DOHH2 (cell line): ENCODE results near the gene SLC1A2.

Experiments used
- H3F3A ChIP-seq: fragments of 200-600 bp; sonication (generic), shearing (Covaris generic); 2 replicates; pipeline ENCODE4 v1.6.0; 2016; ENCODE audit warnings: antibody characterized with exemption, mild to moderate bottlenecking; ENCODE audit not compliant: control insufficient read depth, insufficient read depth
- H3K27ac ChIP-seq: fragments of 200-600 bp; sonication (generic); 2 replicates; pipeline ENCODE4 v1.5.1; 2014; ENCODE audit warnings: low read depth, mild to moderate bottlenecking, low read length, moderate library complexity
- H3K27me3 ChIP-seq: fragments of 200-600 bp; sonication (generic); 2 replicates; pipeline ENCODE4 v1.6.1; 2014; ENCODE audit warnings: mild to moderate bottlenecking, low read length, mixed read lengths; ENCODE audit not compliant: control insufficient read depth
- H3K36me3 ChIP-seq: fragments of 200-600 bp; sonication (generic); 2 replicates; pipeline ENCODE4 v1.6.1; 2014; ENCODE audit warnings: mild to moderate bottlenecking, low read length, moderate library complexity, mixed read lengths; ENCODE audit not compliant: control insufficient read depth
- H3K4me1 ChIP-seq: fragments of 200-600 bp; sonication (generic); 2 replicates; pipeline ENCODE4 v1.6.1; 2014; ENCODE audit warnings: mild to moderate bottlenecking, low read length, mixed read lengths; ENCODE audit not compliant: control insufficient read depth
- H3K4me2 ChIP-seq: fragments of 200-600 bp; sonication (generic); 2 replicates; pipeline ENCODE4 v1.6.0; 2014; ENCODE audit warnings: mild to moderate bottlenecking, low read length, moderate library complexity
- H3K4me3 ChIP-seq: fragments of 200-600 bp; sonication (generic); 2 replicates; pipeline ENCODE4 v1.5.1; 2014; ENCODE audit warnings: mild to moderate bottlenecking, low read length, mixed read lengths
- H3K79me2 ChIP-seq: fragments of 200-600 bp; sonication (generic); 2 replicates; pipeline ENCODE4 v1.6.1; 2014; ENCODE audit warnings: mild to moderate bottlenecking, low read length, mixed read lengths; ENCODE audit not compliant: control insufficient read depth
- H3K9me2 ChIP-seq: fragments of 200-600 bp; sonication (generic); replicated peaks from 2 replicates; pipeline ENCODE4 v1.6.1; 2014; ENCODE audit warnings: mild to moderate bottlenecking, low read length, mixed read lengths; ENCODE audit not compliant: control insufficient read depth
- H3K9me3 ChIP-seq: fragments of 200-600 bp; sonication (generic); 2 replicates; pipeline ENCODE4 v1.6.1; 2014; ENCODE audit warnings: antibody characterized with exemption, low read length, mixed read lengths; ENCODE audit not compliant: control insufficient read depth, insufficient read depth
- H4K20me1 ChIP-seq: fragments of 200-600 bp; sonication (generic); 2 replicates; pipeline ENCODE4 v1.6.0; 2014; ENCODE audit warnings: low read depth, mild to moderate bottlenecking, antibody characterized with exemption, low read length, moderate library complexity; ENCODE audit not compliant: control insufficient read depth, insufficient read depth
- CTCF ChIP-seq: fragments of 200-600 bp; sonication (generic); IDR thresholded peaks from one replicate; pipeline ENCODE4 v1.5.1; 2014; ENCODE audit warnings: antibody characterized with exemption, mild to moderate bottlenecking, low read depth, low read length; ENCODE audit not compliant: poor library complexity, severe bottlenecking
- EZH2phosphoT487 ChIP-seq: fragments of 200-600 bp; sonication (generic); IDR thresholded peaks from 2 replicates; pipeline ENCODE4 v1.6.1; 2017; ENCODE audit warnings: borderline replicate concordance, mild to moderate bottlenecking, antibody characterized with exemption, low read length, moderate library complexity, mixed read lengths

The SLC1A2 gene

GRCh38 chr11:35337914-35338305, 81.4 kb downstream of the SLC1A2 start:
- TF ChIP-seq CTCF (no peak), EZH2phosphoT487 (no peak)
- H4K20me1 ChIP-seq = no peaks in the 10 kb centered on the region
- H3K4me2 ChIP-seq = no peak overlapping the region
- H3K79me2 ChIP-seq = no peaks in the 10 kb centered on the region
- peaks cover 18% of the 10 kb centered on the region for H3K27me3 ChIP-seq
- H3K4me3 ChIP-seq = no peak overlapping the region
- no peaks in the 10 kb centered on the region for H3K36me3 ChIP-seq
- peaks cover 5% of the 10 kb centered on the region; the same call in 1 of the 2 replicates for H3K4me1 ChIP-seq
- H3K9me3 ChIP-seq = peaks cover 4% of the 10 kb centered on the region; the same call in 1 of the 2 replicates
- H3K9me2 ChIP-seq = no peaks in the 10 kb centered on the region
- H3K27ac ChIP-seq = no peak overlapping the region
- no peaks in the 10 kb centered on the region for H3F3A ChIP-seq

- Histone ChIP-seq H3K27me3 (peaks cover 21% of the 10 kb centered on the region), H3K36me3 (no peaks in the 10 kb centered on the region), H3F3A (no peaks in the 10 kb centered on the region), H3K27ac (no peak overlapping the region), H3K4me3 (no peak overlapping the region), H3K9me3 (peaks cover 4% of the 10 kb centered on the region; the same call in 1 of the 2 replicates), H3K79me2 (no peaks in the 10 kb centered on the region), H4K20me1 (no peaks in the 10 kb centered on the region), H3K4me2 (no peak overlapping the region), H3K9me2 (no peaks in the 10 kb centered on the region), H3K4me1 (peaks cover 5% of the 10 kb centered on the region; the same call in 1 of the 2 replicates)
- TF ChIP-seq EZH2phosphoT487 = no peak
- no peak for TF ChIP-seq CTCF
These were observed 82.0 kb downstream of the SLC1A2 start for GRCh38 chr11:35337136-35337913.

GRCh38 chr11:35336726-35337125, 82.6 kb downstream of the SLC1A2 start:
- no peaks in the 10 kb centered on the region for H3K36me3 ChIP-seq
- no peak overlapping the region for H3K4me3 ChIP-seq
- H4K20me1 ChIP-seq = no peaks in the 10 kb centered on the region
- H3K27ac ChIP-seq = no peak overlapping the region
- peaks cover 21% of the 10 kb centered on the region for H3K27me3 ChIP-seq
- H3F3A ChIP-seq = no peaks in the 10 kb centered on the region
- TF ChIP-seq EZH2phosphoT487 (no peak), CTCF (no peak)
- H3K79me2 ChIP-seq = no peaks in the 10 kb centered on the region
- H3K4me1 ChIP-seq = peaks cover 5% of the 10 kb centered on the region; the same call in 1 of the 2 replicates
- H3K4me2 ChIP-seq = no peak overlapping the region
- no peaks in the 10 kb centered on the region for H3K9me2 ChIP-seq
- peaks cover 4% of the 10 kb centered on the region; the same call in 1 of the 2 replicates for H3K9me3 ChIP-seq
